Stimulated activated naive CD8-positive, alpha-beta T cell treated with anti-CD3 and anti-CD28 coated beads, Interleukin-15, Interleukin-2, amounts not matched to agents 100 ng/mL and 50 ng/mL, for 24 hours (primary cell): Measurements from ENCODE around the gene PRKD2.
"Not testable (repeated sequence)": the region's sequence is repeated elsewhere in the genome, so short reads cannot be mapped to it uniquely, and the experiment has no call there.

ENCODE experiments used
- H3K27ac Mint-ChIP-seq: one replicate; pipeline ENCODE4 v1.8.0; 2021; ENCODE audit warnings: mild to moderate bottlenecking, mixed read lengths
- H3K27me3 Mint-ChIP-seq: one replicate; pipeline ENCODE4 v1.8.0; 2021; ENCODE audit warnings: mixed read lengths
- H3K36me3 Mint-ChIP-seq: one replicate; pipeline ENCODE4 v1.8.0; 2021; ENCODE audit warnings: low read depth, mixed read lengths
- H3K4me1 Mint-ChIP-seq: one replicate; pipeline ENCODE4 v1.8.0; 2021; ENCODE audit warnings: low read depth, mixed read lengths
- H3K4me3 Mint-ChIP-seq: one replicate; pipeline ENCODE4 v1.8.0; 2021; ENCODE audit warnings: mild to moderate bottlenecking, mixed read lengths
- H3K9me3 Mint-ChIP-seq: one replicate; pipeline ENCODE4 v1.8.0; 2021; ENCODE audit warnings: mixed read lengths

Gene PRKD2

GRCh38 chr19:46717034-46717715 is at the start of gene PRKD2:
Gene PRKD2, minus strand, starts transcription at chr19:46717114. Its CDS starts 744 bp downstream, at chr19:46716370.
- H3K27me3 Mint-ChIP-seq, result no peaks in the 10 kb centered on the region
- peaks cover 21% of the 10 kb centered on the region for H3K36me3 Mint-ChIP-seq
- H3K9me3 Mint-ChIP-seq, result no peaks in the 10 kb centered on the region
- H3K4me3 Mint-ChIP-seq, result peak within 1 kb of the TSS; percentile 92
- peak within 1 kb of the TSS; percentile 94 for H3K27ac Mint-ChIP-seq
- H3K4me1 Mint-ChIP-seq, result peaks cover 45% of the 10 kb centered on the region

- no peaks in the 10 kb centered on the region for H3K4me1 Mint-ChIP-seq
- no peaks in the 10 kb centered on the region for H3K27me3 Mint-ChIP-seq
- no peak overlapping the region for H3K27ac Mint-ChIP-seq
- H3K36me3 Mint-ChIP-seq, result no peaks in the 10 kb centered on the region
- H3K4me3 Mint-ChIP-seq, result no peak overlapping the region
- H3K9me3 Mint-ChIP-seq, result no peaks in the 10 kb centered on the region
These were observed 47.9 kb upstream of the PRKD2 start for GRCh38 chr19:46764817-46765291.

GRCh38 chr19:46762245-46762890 is 45.5 kb upstream of the PRKD2 start:
- H3K4me3 Mint-ChIP-seq, result no peak overlapping the region
- no peak overlapping the region for H3K27ac Mint-ChIP-seq
- no peaks in the 10 kb centered on the region for H3K4me1 Mint-ChIP-seq
- H3K36me3 Mint-ChIP-seq, result no peaks in the 10 kb centered on the region
- H3K27me3 Mint-ChIP-seq, result no peaks in the 10 kb centered on the region
- H3K9me3 Mint-ChIP-seq, result no peaks in the 10 kb centered on the region

- H3K4me3 Mint-ChIP-seq, result no peak overlapping the region
- no peaks in the 10 kb centered on the region for H3K36me3 Mint-ChIP-seq
- H3K27me3 Mint-ChIP-seq, result no peaks in the 10 kb centered on the region
- H3K9me3 Mint-ChIP-seq, result no peaks in the 10 kb centered on the region
- no peak overlapping the region for H3K27ac Mint-ChIP-seq
- peaks cover 4% of the 10 kb centered on the region for H3K4me1 Mint-ChIP-seq
These were observed 44.5 kb upstream of the PRKD2 start for GRCh38 chr19:46761418-46761831.

- H3K4me3 Mint-ChIP-seq, H3K36me3 Mint-ChIP-seq, H3K4me1 Mint-ChIP-seq, H3K9me3 Mint-ChIP-seq, H3K27me3 Mint-ChIP-seq, H3K27ac Mint-ChIP-seq: not testable (repeated sequence)
These were observed 44.0 kb upstream of the PRKD2 start for GRCh38 chr19:46760897-46761296.

GRCh38 chr19:46760363-46760762 is 43.4 kb upstream of the PRKD2 start:
- no peaks in the 10 kb centered on the region for H3K27me3 Mint-ChIP-seq
- no peak overlapping the region for H3K4me3 Mint-ChIP-seq
- no peaks in the 10 kb centered on the region for H3K36me3 Mint-ChIP-seq
- no peaks in the 10 kb centered on the region for H3K9me3 Mint-ChIP-seq
- peaks cover 4% of the 10 kb centered on the region for H3K4me1 Mint-ChIP-seq
- H3K27ac Mint-ChIP-seq, result no peak overlapping the region

GRCh38 chr19:46759817-46760333 is 43.0 kb upstream of the PRKD2 start:
- peaks cover 4% of the 10 kb centered on the region for H3K4me1 Mint-ChIP-seq
- H3K36me3 Mint-ChIP-seq, result no peaks in the 10 kb centered on the region
- no peaks in the 10 kb centered on the region for H3K9me3 Mint-ChIP-seq
- H3K27me3 Mint-ChIP-seq, result no peaks in the 10 kb centered on the region
- no peak overlapping the region for H3K4me3 Mint-ChIP-seq
- H3K27ac Mint-ChIP-seq, result no peak overlapping the region

- H3K27me3 Mint-ChIP-seq, result no peaks in the 10 kb centered on the region
- H3K4me3 Mint-ChIP-seq, result no peak overlapping the region
- no peaks in the 10 kb centered on the region for H3K9me3 Mint-ChIP-seq
- H3K27ac Mint-ChIP-seq, result no peak overlapping the region
- H3K4me1 Mint-ChIP-seq, result peaks cover 4% of the 10 kb centered on the region
- H3K36me3 Mint-ChIP-seq, result no peaks in the 10 kb centered on the region
These were observed 42.3 kb upstream of the PRKD2 start for GRCh38 chr19:46759206-46759605.

GRCh38 chr19:46756544-46756888 is 39.6 kb upstream of the PRKD2 start:
- Mint-ChIP-seq H3K4me3 (no peak overlapping the region), H3K27ac (no peak overlapping the region), H3K36me3 (no peaks in the 10 kb centered on the region), H3K27me3 (no peaks in the 10 kb centered on the region), H3K9me3 (no peaks in the 10 kb centered on the region), H3K4me1 (peaks cover 4% of the 10 kb centered on the region)

GRCh38 chr19:46755853-46756543 is 39.1 kb upstream of the PRKD2 start:
- Mint-ChIP-seq H3K9me3 (no peaks in the 10 kb centered on the region), H3K27me3 (no peaks in the 10 kb centered on the region), H3K4me3 (no peak overlapping the region), H3K27ac (no peak overlapping the region), H3K36me3 (no peaks in the 10 kb centered on the region), H3K4me1 (peaks cover 4% of the 10 kb centered on the region)

- no peaks in the 10 kb centered on the region for H3K9me3 Mint-ChIP-seq
- H3K27me3 Mint-ChIP-seq, result no peaks in the 10 kb centered on the region
These were observed 38.4 kb upstream of the PRKD2 start for GRCh38 chr19:46755077-46755852.

GRCh38 chr19:46753420-46754155 is 36.7 kb upstream of the PRKD2 start:
- Mint-ChIP-seq H3K27ac (no peak overlapping the region), H3K9me3 (no peaks in the 10 kb centered on the region), H3K4me1 (peaks cover 4% of the 10 kb centered on the region), H3K36me3 (peaks cover 4% of the 10 kb centered on the region), H3K27me3 (no peaks in the 10 kb centered on the region), H3K4me3 (no peak overlapping the region)

More at GRCh38 chr19:46755077-46755852, 38.4 kb upstream of the PRKD2 start:
- Mint-ChIP-seq H3K36me3 (peaks cover 4% of the 10 kb centered on the region), H3K4me1 (peaks cover 4% of the 10 kb centered on the region), H3K4me3 (no peak overlapping the region), H3K27ac (no peak overlapping the region)

GRCh38 chr19:46748325-46749109 is 31.6 kb upstream of the PRKD2 start:
- peak overlapping the region; percentile 31 for H3K27ac Mint-ChIP-seq
- peak overlapping the region; percentile 9 for H3K4me3 Mint-ChIP-seq

More at GRCh38 chr19:46748325-46749109, 31.6 kb upstream of the PRKD2 start:
- Mint-ChIP-seq H3K36me3 (peaks cover 12% of the 10 kb centered on the region), H3K27me3 (no peaks in the 10 kb centered on the region), H3K4me1 (peaks cover 30% of the 10 kb centered on the region), H3K9me3 (no peaks in the 10 kb centered on the region)
